ENCODE data around the gene PRXL2C. TPM values are rescaled to one million over a fixed set of nuclear protein-coding genes. Genes with fewer than 3 reads are reported as not detected.
"Not testable (repeated sequence)": the region's sequence is repeated elsewhere in the genome, so short reads cannot be mapped to it uniquely, and the experiment has no call there.

The PRXL2C gene
- 17.5 TPM for total RNA-seq (ENCODE audit: unreplicated experiment)
- long read RNA-seq, transcript PRXL2C-201 (6 exons, 2,863 nt) = major isoform, 10 of 18 reads
- long read RNA-seq, partial matches to known transcripts = 0 of 18 reads
- long read RNA-seq, other reads (novel, unspliced or antisense) = 7 of 18 reads

- peak; percentile 82 for DNase-seq (ENCODE audit: low spot score)
- no peaks in the 10 kb centered on the region for H3K9me3 Mint-ChIP-seq (ENCODE audit: unreplicated experiment)
Observed at GRCh38 chr9:96655198-96655851, at the start of gene PRXL2C. Gene PRXL2C, minus strand, starts transcription at chr9:96655317. Its CDS starts 36 bp downstream, at chr9:96655281.

GRCh38 chr9:96700721-96701375 lies 45.7 kb upstream of the PRXL2C start:
- H3K9me3 Mint-ChIP-seq (ENCODE audit: unreplicated experiment) = peaks cover 22% of the 10 kb centered on the region
- DNase-seq (ENCODE audit: low spot score); H3K27me3 Mint-ChIP-seq (ENCODE audit: unreplicated experiment); H3K4me3 Mint-ChIP-seq (ENCODE audit: unreplicated experiment); H3K27ac Mint-ChIP-seq (ENCODE audit: unreplicated experiment); H3K4me1 Mint-ChIP-seq (ENCODE audit: unreplicated experiment): not testable (repeated sequence)
- peaks cover 38% of the 10 kb centered on the region for H3K36me3 Mint-ChIP-seq (ENCODE audit: low read depth, unreplicated experiment)

More at GRCh38 chr9:96655198-96655851, at the start of gene PRXL2C:
- peaks cover 13% of the 10 kb centered on the region for H3K27me3 Mint-ChIP-seq (ENCODE audit: unreplicated experiment)
- peak within 1 kb of the TSS; percentile 99 for H3K27ac Mint-ChIP-seq (ENCODE audit: unreplicated experiment)
- TF ChIP-seq CTCF (IDR thresholded peaks at IDR 0.05; ENCODE audit: unreplicated experiment) = no peak
- peak within 1 kb of the TSS; percentile 95 for H3K4me3 Mint-ChIP-seq (ENCODE audit: unreplicated experiment)
- peaks cover 10% of the 10 kb centered on the region for H3K4me1 Mint-ChIP-seq (ENCODE audit: unreplicated experiment)
- peaks cover 8% of the 10 kb centered on the region for H3K36me3 Mint-ChIP-seq (ENCODE audit: low read depth, unreplicated experiment)

- Mint-ChIP-seq H3K4me1 (ENCODE audit: unreplicated experiment) (peaks cover 3% of the 10 kb centered on the region), H3K36me3 (ENCODE audit: low read depth, unreplicated experiment) (peaks cover 15% of the 10 kb centered on the region), H3K4me3 (ENCODE audit: unreplicated experiment) (no peak overlapping the region), H3K9me3 (ENCODE audit: unreplicated experiment) (peaks cover 6% of the 10 kb centered on the region), H3K27me3 (ENCODE audit: unreplicated experiment) (peaks cover 6% of the 10 kb centered on the region), H3K27ac (ENCODE audit: unreplicated experiment) (no peak overlapping the region)
- DNase-seq (ENCODE audit: low spot score) = no peak
- TF ChIP-seq CTCF (IDR thresholded peaks at IDR 0.05; ENCODE audit: unreplicated experiment) = no peak
Observed at GRCh38 chr9:96691326-96691725, 36.2 kb upstream of the PRXL2C start.

GRCh38 chr9:96688745-96689464 lies 33.8 kb upstream of the PRXL2C start:
- no peak for TF ChIP-seq CTCF (IDR thresholded peaks at IDR 0.05; ENCODE audit: unreplicated experiment)
- Mint-ChIP-seq H3K27me3 (ENCODE audit: unreplicated experiment) (peaks cover 6% of the 10 kb centered on the region), H3K27ac (ENCODE audit: unreplicated experiment) (no peak overlapping the region), H3K4me1 (ENCODE audit: unreplicated experiment) (peaks cover 3% of the 10 kb centered on the region), H3K4me3 (ENCODE audit: unreplicated experiment) (no peak overlapping the region), H3K36me3 (ENCODE audit: low read depth, unreplicated experiment) (peaks cover 15% of the 10 kb centered on the region), H3K9me3 (ENCODE audit: unreplicated experiment) (peaks cover 6% of the 10 kb centered on the region)
- no peak for DNase-seq (ENCODE audit: low spot score)

GRCh38 chr9:96688187-96688586 lies 33.1 kb upstream of the PRXL2C start:
- TF ChIP-seq CTCF (IDR thresholded peaks at IDR 0.05; ENCODE audit: unreplicated experiment) = no peak
- peaks cover 6% of the 10 kb centered on the region for H3K9me3 Mint-ChIP-seq (ENCODE audit: unreplicated experiment)
- DNase-seq (ENCODE audit: low spot score) = no peak
- peaks cover 3% of the 10 kb centered on the region for H3K4me1 Mint-ChIP-seq (ENCODE audit: unreplicated experiment)
- no peak overlapping the region for H3K4me3 Mint-ChIP-seq (ENCODE audit: unreplicated experiment)
- H3K36me3 Mint-ChIP-seq (ENCODE audit: low read depth, unreplicated experiment) = peaks cover 15% of the 10 kb centered on the region
- peaks cover 8% of the 10 kb centered on the region for H3K27me3 Mint-ChIP-seq (ENCODE audit: unreplicated experiment)
- no peak overlapping the region for H3K27ac Mint-ChIP-seq (ENCODE audit: unreplicated experiment)
